ENCODE results near the gene TUBB1.
"Not testable (repeated sequence)": the region's sequence is repeated elsewhere in the genome, so short reads cannot be mapped to it uniquely, and the experiment has no call there.

The TUBB1 gene

GRCh38 chr20:59007665-59008511 is 11.3 kb upstream of the TUBB1 start:
- no peaks in the 10 kb centered on the region for H3K9me3 ChIP-seq (ENCODE audit: low read length)
- no peak overlapping the region for H3K9ac ChIP-seq (ENCODE audit: low read length)
- no peak overlapping the region for H3K27ac ChIP-seq (ENCODE audit: low read depth, low read length)
- H3K27me3 ChIP-seq (ENCODE audit: control insufficient read depth in 1 of 2, insufficient read depth in 2 of 2, low read length in 2 of 2) = no peaks in the 10 kb centered on the region
- no peaks in the 10 kb centered on the region for H3K36me3 ChIP-seq (ENCODE audit: insufficient read depth, low read length)
- peaks cover 27% of the 10 kb centered on the region for H3K4me1 ChIP-seq (ENCODE audit: insufficient read depth, low read length)
- H3K4me3 ChIP-seq (ENCODE audit: low read depth in 1 of 2, low read length in 2 of 2) = peak overlapping the region in 1 of 2 donors; percentile 66

DNA sequence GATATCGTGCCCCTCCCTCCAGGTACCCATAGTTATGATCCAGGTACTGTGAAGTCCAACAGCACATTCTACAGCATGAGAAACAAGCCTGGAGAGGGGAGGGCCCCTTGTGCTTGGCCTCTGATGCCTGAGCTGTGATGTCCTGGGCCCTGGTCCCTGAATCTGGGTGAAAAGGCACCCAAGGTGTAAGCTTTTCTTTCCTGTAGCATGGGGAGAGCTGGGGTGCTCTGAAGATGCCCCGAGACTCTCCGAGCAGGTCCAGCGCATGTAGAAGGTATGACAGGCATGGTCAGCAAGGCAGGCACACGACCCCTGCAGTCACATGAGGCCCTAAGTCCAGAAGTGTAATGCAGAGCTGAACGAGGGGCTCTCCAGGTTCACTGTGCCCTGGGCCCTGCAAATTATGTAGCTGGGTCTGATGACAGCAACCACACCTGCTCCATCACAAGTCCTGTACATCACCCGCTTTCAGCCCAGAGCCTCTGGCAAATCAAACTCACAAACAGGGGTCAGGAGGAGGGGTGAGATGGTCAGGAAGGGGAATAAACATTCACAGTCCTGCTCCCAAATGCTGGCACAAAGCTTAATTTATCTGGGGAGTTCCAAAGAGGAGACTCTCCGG is 10.4 kb upstream of the TUBB1 start:
- H3K36me3 ChIP-seq (ENCODE audit: insufficient read depth, low read length) = no peaks in the 10 kb centered on the region
- no peak overlapping the region for H3K9ac ChIP-seq (ENCODE audit: low read length)
- no peaks in the 10 kb centered on the region for H3K27me3 ChIP-seq (ENCODE audit: control insufficient read depth in 1 of 2, insufficient read depth in 2 of 2, low read length in 2 of 2)
- H3K27ac ChIP-seq (ENCODE audit: low read depth, low read length) = peak overlapping the region; percentile 46
- peaks cover 22% of the 10 kb centered on the region for H3K4me1 ChIP-seq (ENCODE audit: insufficient read depth, low read length)
- no peaks in the 10 kb centered on the region for H3K9me3 ChIP-seq (ENCODE audit: low read length)
- H3K4me3 ChIP-seq (ENCODE audit: low read depth in 1 of 2, low read length in 2 of 2) = no peak overlapping the region

DNA sequence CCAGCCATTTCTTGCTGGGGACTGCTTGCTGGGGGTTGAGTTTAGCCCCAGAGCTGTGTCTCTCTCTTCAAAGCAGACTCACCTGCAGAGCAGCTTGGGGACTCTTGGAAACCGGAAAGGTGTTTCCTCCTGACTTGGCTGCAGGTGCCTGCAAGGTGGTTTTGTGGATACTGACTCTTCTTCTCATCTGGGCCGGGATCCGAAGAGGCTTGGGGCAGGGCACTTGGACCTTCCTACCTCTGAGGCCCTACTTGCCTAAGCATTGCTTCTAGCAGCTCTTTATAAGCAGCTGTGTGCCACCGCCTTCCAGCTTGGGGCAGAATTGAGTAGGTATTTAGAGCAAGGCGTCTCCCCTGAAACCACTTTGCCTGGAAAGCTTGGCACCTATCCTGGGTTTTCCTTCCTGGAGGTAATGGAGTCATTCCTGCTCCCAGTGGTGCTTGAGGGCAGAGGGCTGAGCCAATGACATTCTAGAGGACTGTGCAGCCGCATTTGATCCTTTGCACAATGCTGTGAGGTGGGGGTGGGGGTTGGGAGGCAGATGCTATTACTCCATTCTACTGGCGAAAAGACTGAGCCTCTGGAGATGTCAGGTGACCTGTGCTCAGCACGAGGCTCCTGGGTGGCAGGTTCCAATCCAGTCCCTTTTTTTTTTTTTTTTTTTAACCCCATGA is 8.8 kb upstream of the TUBB1 start:
- Histone ChIP-seq H3K27ac (ENCODE audit: low read depth, low read length) (no peak overlapping the region), H3K9me3 (ENCODE audit: low read length) (no peaks in the 10 kb centered on the region), H3K9ac (ENCODE audit: low read length) (no peak overlapping the region), H3K36me3 (ENCODE audit: insufficient read depth, low read length) (no peaks in the 10 kb centered on the region), H3K27me3 (ENCODE audit: control insufficient read depth in 1 of 2, insufficient read depth in 2 of 2, low read length in 2 of 2) (no peaks in the 10 kb centered on the region), H3K4me3 (ENCODE audit: low read depth in 1 of 2, low read length in 2 of 2) (no peak overlapping the region), H3K4me1 (ENCODE audit: insufficient read depth, low read length) (peaks cover 10% of the 10 kb centered on the region)

GRCh38 chr20:59010995-59011873 is 8.0 kb upstream of the TUBB1 start:
- no peaks in the 10 kb centered on the region for H3K9me3 ChIP-seq (ENCODE audit: low read length)
- H3K4me3 ChIP-seq (ENCODE audit: low read depth in 1 of 2, low read length in 2 of 2) = no peak overlapping the region
- H3K36me3 ChIP-seq (ENCODE audit: insufficient read depth, low read length) = no peaks in the 10 kb centered on the region
- H3K4me1 ChIP-seq (ENCODE audit: insufficient read depth, low read length) = peaks cover 2% of the 10 kb centered on the region
- no peak overlapping the region for H3K9ac ChIP-seq (ENCODE audit: low read length)
- H3K27me3 ChIP-seq (ENCODE audit: control insufficient read depth in 1 of 2, insufficient read depth in 2 of 2, low read length in 2 of 2) = no peaks in the 10 kb centered on the region
- no peak overlapping the region for H3K27ac ChIP-seq (ENCODE audit: low read depth, low read length)

DNA sequence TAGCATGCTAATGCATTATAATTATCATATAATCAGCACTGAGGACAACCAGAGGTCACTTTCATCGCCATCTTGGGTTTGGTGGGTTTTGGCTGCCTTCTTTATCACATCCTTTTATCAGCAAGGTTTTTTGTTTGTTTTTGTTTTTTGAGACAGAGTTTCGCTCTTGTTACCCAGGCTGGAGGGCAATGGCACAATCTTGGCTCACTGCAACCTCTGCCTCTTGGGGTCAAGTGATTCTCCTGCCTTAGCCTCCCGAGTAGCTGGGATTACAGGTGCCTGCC is 7.4 kb upstream of the TUBB1 start:
- not testable (repeated sequence) for H3K4me3 ChIP-seq (ENCODE audit: low read depth in 1 of 2, low read length in 2 of 2); H3K27ac ChIP-seq (ENCODE audit: low read depth, low read length); H3K36me3 ChIP-seq (ENCODE audit: insufficient read depth, low read length); H3K9me3 ChIP-seq (ENCODE audit: low read length); H3K4me1 ChIP-seq (ENCODE audit: insufficient read depth, low read length); H3K27me3 ChIP-seq (ENCODE audit: control insufficient read depth in 1 of 2, insufficient read depth in 2 of 2, low read length in 2 of 2); H3K9ac ChIP-seq (ENCODE audit: low read length)

DNA sequence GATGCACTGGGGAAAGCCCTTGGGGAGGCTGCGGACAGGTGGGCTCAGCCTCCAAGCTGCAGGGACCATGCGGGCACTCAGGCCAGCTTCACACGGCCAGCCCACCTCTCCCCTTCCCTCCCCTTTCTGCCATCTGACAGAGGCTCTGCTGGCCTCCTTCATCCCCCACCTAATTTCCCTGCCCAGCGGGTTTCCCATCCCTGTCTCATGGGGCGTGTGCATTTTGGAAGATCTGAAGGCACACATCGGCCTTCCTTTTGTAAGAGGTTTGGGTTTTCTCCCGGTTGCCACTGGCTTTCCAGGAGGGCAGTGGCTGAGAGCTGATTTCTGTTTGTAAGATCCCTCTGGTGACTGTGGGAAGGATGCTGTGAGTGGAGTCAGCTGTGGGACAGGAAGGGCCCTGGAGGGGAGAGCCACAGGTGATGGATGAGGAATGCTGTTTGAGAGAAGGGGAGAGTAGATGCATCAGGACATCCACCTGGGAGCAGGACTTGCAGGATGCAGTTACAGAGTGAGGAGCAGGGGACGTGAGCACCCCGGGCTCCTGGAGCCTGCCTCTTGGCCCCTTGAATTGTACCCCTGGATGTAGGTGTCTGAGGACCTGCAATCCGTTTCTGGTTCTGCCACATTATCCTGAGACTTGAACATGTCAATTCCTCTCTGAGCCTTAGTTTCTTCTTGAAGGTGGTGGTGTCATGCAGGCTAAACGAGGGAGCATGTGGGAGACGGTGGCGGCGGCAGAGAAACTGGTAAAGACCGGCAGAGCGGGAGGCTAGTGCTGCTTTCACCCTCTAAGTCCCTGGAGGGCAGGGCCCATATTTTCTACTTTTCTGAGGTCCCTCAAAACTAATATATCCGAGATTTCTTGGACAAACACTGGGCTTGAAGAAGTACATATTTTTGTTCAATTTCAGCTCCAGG is 5.9 kb upstream of the TUBB1 start:
- Histone ChIP-seq H3K9me3 (ENCODE audit: low read length) (no peaks in the 10 kb centered on the region), H3K4me1 (ENCODE audit: insufficient read depth, low read length) (no peaks in the 10 kb centered on the region), H3K27me3 (ENCODE audit: control insufficient read depth in 1 of 2, insufficient read depth in 2 of 2, low read length in 2 of 2) (no peaks in the 10 kb centered on the region), H3K27ac (ENCODE audit: low read depth, low read length) (no peak overlapping the region), H3K9ac (ENCODE audit: low read length) (no peak overlapping the region), H3K36me3 (ENCODE audit: insufficient read depth, low read length) (no peaks in the 10 kb centered on the region), H3K4me3 (ENCODE audit: low read depth in 1 of 2, low read length in 2 of 2) (no peak overlapping the region)

DNA sequence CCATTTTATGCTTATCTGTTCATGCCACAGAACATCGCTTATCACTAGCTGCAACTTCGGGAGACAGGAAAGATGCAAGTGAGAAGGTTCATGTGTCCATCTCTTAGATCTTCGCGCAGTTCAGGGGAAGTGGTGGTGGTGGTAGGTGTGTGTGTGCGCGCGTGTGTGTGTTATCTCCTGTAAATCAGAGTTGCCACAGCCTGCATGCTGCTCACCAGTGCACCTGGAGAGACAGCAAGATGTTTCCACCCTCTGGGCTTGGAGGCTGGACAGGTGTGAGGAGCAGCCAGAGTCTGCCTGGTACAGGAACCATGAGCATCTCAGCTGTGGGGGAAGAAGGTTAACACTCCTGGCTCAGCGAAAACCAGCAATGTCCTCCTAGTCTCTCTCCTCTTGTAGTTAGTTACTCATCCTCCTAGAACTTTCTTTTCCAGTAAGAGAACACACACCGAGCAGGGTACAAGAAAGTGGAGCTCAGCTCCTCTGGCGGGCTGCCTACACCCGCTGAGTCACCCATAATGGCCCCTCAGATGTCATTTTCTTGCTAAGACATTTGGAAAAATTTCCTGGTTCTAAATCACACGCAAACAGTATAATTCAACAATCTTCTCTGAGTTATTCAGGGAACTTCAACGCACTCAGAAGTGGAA is 5.1 kb upstream of the TUBB1 start:
- Histone ChIP-seq H3K27ac (ENCODE audit: low read depth, low read length) (no peak overlapping the region), H3K27me3 (ENCODE audit: control insufficient read depth in 1 of 2, insufficient read depth in 2 of 2, low read length in 2 of 2) (no peaks in the 10 kb centered on the region), H3K9ac (ENCODE audit: low read length) (no peak overlapping the region), H3K4me3 (ENCODE audit: low read depth in 1 of 2, low read length in 2 of 2) (no peak overlapping the region), H3K9me3 (ENCODE audit: low read length) (no peaks in the 10 kb centered on the region), H3K4me1 (ENCODE audit: insufficient read depth, low read length) (no peaks in the 10 kb centered on the region), H3K36me3 (ENCODE audit: insufficient read depth, low read length) (no peaks in the 10 kb centered on the region)

DNA sequence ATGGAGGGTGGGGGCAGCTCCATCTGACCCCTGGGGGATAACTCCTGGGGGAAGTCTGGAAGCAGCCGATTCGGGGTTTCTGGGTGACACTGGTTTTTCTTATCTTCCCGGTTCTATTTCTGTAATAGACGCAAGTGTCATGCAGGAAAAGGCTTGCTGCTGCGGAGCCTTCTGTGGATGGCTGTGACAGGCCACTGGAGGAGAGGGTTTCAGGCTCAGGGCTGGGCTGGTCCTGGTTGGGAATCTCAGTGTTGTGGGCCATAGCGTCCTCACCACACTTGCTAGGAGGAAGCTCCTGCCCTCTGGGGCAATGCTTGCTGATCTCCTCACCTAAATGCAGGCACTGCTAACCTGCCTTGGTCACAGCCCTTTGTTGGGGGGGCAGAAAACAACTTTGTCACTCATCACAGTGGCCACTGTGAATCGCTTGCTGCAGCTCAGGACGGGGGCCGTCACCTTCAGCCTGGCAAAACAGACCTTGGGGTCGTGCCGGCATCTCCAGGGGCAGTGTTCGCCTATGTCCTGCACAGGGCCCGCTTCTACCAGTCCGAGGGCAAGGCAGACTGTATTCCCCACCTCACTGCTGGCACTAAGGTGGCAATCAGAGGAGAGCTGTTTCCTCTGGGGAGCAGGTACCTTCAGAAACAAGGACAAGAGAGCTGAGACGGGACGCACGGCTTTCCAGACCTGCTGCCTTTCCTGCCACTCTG is 4.4 kb upstream of the TUBB1 start:
- H3K4me1 ChIP-seq (ENCODE audit: insufficient read depth, low read length) = no peaks in the 10 kb centered on the region
- H3K9ac ChIP-seq (ENCODE audit: low read length) = no peak overlapping the region
- H3K27ac ChIP-seq (ENCODE audit: low read depth, low read length) = no peak overlapping the region
- no peak overlapping the region for H3K4me3 ChIP-seq (ENCODE audit: low read depth in 1 of 2, low read length in 2 of 2)
- H3K9me3 ChIP-seq (ENCODE audit: low read length) = no peaks in the 10 kb centered on the region
- no peaks in the 10 kb centered on the region for H3K36me3 ChIP-seq (ENCODE audit: insufficient read depth, low read length)
- no peaks in the 10 kb centered on the region for H3K27me3 ChIP-seq (ENCODE audit: control insufficient read depth in 1 of 2, insufficient read depth in 2 of 2, low read length in 2 of 2)

- Histone ChIP-seq H3K27me3 (ENCODE audit: control insufficient read depth in 1 of 2, insufficient read depth in 2 of 2, low read length in 2 of 2) (no peaks in the 10 kb centered on the region), H3K9me3 (ENCODE audit: low read length) (no peaks in the 10 kb centered on the region), H3K4me3 (ENCODE audit: low read depth in 1 of 2, low read length in 2 of 2) (no peak overlapping the region), H3K4me1 (ENCODE audit: insufficient read depth, low read length) (no peaks in the 10 kb centered on the region), H3K36me3 (ENCODE audit: insufficient read depth, low read length) (no peaks in the 10 kb centered on the region), H3K9ac (ENCODE audit: low read length) (no peak overlapping the region), H3K27ac (ENCODE audit: low read depth, low read length) (no peak overlapping the region)
These were observed 3.8 kb upstream of the TUBB1 start for GRCh38 chr20:59015411-59015810.
